ENCODE data around the gene UBXN6. TPM values are rescaled to one million over a fixed set of nuclear protein-coding genes. Genes with fewer than 3 reads are reported as not detected.

UBXN6 gene
- total RNA-seq, 1 experiment from 2014 or later: 34.1 TPM

GRCh38 chr19:4491446-4491845, 33.9 kb upstream of the UBXN6 start:
- no peak overlapping the region for H3K27ac Mint-ChIP-seq
- H3K9ac ChIP-seq (ENCODE audit: extremely low read depth, insufficient read length, low read length): no peak overlapping the region
- H2BK120ac ChIP-seq (ENCODE audit: low read depth, low read length, poor library complexity, severe bottlenecking): no peak overlapping the region
- H3K79me1 ChIP-seq (ENCODE audit: insufficient read depth, low read depth, low read length, poor library complexity, severe bottlenecking): no peaks in the 10 kb centered on the region
- no peak overlapping the region for H3T11ph ChIP-seq (ENCODE audit: low read length)
- H2AFZ ChIP-seq (ENCODE audit: low read length): no peak overlapping the region
- no peak overlapping the region for H3K4me3 Mint-ChIP-seq
- no peak overlapping the region for H3K4ac ChIP-seq (ENCODE audit: low read depth, low read length)
- no peaks in the 10 kb centered on the region for H3K9me3 ChIP-seq (ENCODE audit: control insufficient read depth, low read depth, low read length)
- H3K4me2 ChIP-seq (ENCODE audit: insufficient read depth, insufficient read length, low read length): no peak overlapping the region
- no peak overlapping the region for H3K23ac ChIP-seq (ENCODE audit: insufficient read length, low read depth, low read length)
- no peak overlapping the region for H3K56ac ChIP-seq (ENCODE audit: insufficient read length, low read depth, low read length)
- H3K27ac ChIP-seq (ENCODE audit: insufficient read length, low read depth, low read length): no peak overlapping the region
- H3K27me3 ChIP-seq (ENCODE audit: insufficient read depth, low read length): no peaks in the 10 kb centered on the region
- no peak overlapping the region for H2BK12ac ChIP-seq (ENCODE audit: insufficient read length, low read depth, low read length)
- H2BK20ac ChIP-seq (ENCODE audit: low read depth, low read length, poor library complexity, severe bottlenecking): no peak overlapping the region
- H3K4me1 Mint-ChIP-seq: no peaks in the 10 kb centered on the region
- peaks cover 26 to 54% (median 43%) of the 10 kb centered on the region in 3 experiments; a peak in 6 of 7 replicates for H3K36me3 Mint-ChIP-seq (ENCODE audit: insufficient read depth in 1 of 3, low read depth in 3 of 3)
- no peaks in the 10 kb centered on the region for H3K4me1 ChIP-seq (ENCODE audit: insufficient read depth, low read length)
- H4K8ac ChIP-seq (replicated peaks; ENCODE audit: insufficient read length, low read depth, low read length): no peak overlapping the region
- no peak for DNase-seq
- no peak overlapping the region for H2BK5ac ChIP-seq (ENCODE audit: insufficient read length, low read length)
- TF ChIP-seq CTCF (conservative IDR thresholded peaks at IDR 0.05): no peak
- H2BK15ac ChIP-seq (ENCODE audit: low read depth, low read length): no peak overlapping the region
- no peak overlapping the region; the same call in 1 of the 2 replicates for H3K14ac ChIP-seq (ENCODE audit: insufficient read depth, low read length)
- H3K27me3 Mint-ChIP-seq (ENCODE audit: low read depth): no peaks in the 10 kb centered on the region
- no peak overlapping the region for H3K18ac ChIP-seq (ENCODE audit: insufficient read length, low read depth, low read length)
- no peaks in the 10 kb centered on the region for H3K23me2 ChIP-seq (ENCODE audit: insufficient read length, low read depth, low read length, poor library complexity, severe bottlenecking)
- H4K20me1 ChIP-seq (ENCODE audit: control insufficient read depth, insufficient read depth, insufficient read length): peaks cover 3% of the 10 kb centered on the region
- no peaks in the 10 kb centered on the region for H3K79me2 ChIP-seq (ENCODE audit: insufficient read depth, low read length)
- no peak overlapping the region for H4K91ac ChIP-seq (ENCODE audit: insufficient read length, low read depth, low read length)
- H2AK5ac ChIP-seq (ENCODE audit: insufficient read length, low read length): no peak overlapping the region
- WGBS (ENCODE audit: extremely low coverage, insufficient read length, low lambda C conversion rate): no CpG with 5 or more reads among the region's 21 CpGs
- H4K5ac ChIP-seq (ENCODE audit: insufficient read length, low read depth, low read length): no peak overlapping the region
- no peaks in the 10 kb centered on the region for H3K9me3 Mint-ChIP-seq

All from H9 (cell line).